Suprapubic skin (tissue), 4 donors: Measurements from ENCODE around the gene BTRC.

Experiments
- CTCF ChIP-seq, 2 donors: fragments of 200-600 bp in 1 of 2; fragments of 450-650 bp in 1 of 2; sonication (generic) in 1 of 2; IDR thresholded peaks; one replicate each; pipeline ENCODE4 v1.5.1; 2016 to 2019; ENCODE audit warnings: antibody characterized with exemption in 2 of 2, mild to moderate bottlenecking in 1 of 2, moderate library complexity in 1 of 2
- EP300 ChIP-seq: sonication (generic); formaldehyde crosslinking; IDR thresholded peaks from one replicate; pipeline ENCODE4 v1.6.1; 2017; ENCODE audit warnings: antibody characterized with exemption
- POLR2A ChIP-seq, 2 donors: fragments of 450-650 bp; IDR thresholded peaks; one replicate each; pipeline ENCODE4 v1.6.1; 2017; ENCODE audit warnings: antibody characterized with exemption in 2 of 2, mild to moderate bottlenecking in 2 of 2, moderate library complexity in 2 of 2
- POLR2AphosphoS5 ChIP-seq, 3 donors: sonication (generic); formaldehyde crosslinking; IDR thresholded peaks; one replicate each; pipeline ENCODE4 v1.6.1; 2017; ENCODE audit warnings: antibody characterized with exemption in 3 of 3

GRCh38 chr10:101441541-101442455, 87.8 kb downstream of the BTRC start:
- TF ChIP-seq CTCF (IDR thresholded peaks at IDR 0.05) (peak; percentile 2 to 39), POLR2A (IDR thresholded peaks at IDR 0.05) (no peak), POLR2AphosphoS5 (IDR thresholded peaks at IDR 0.05) (no peak), EP300 (no peak)
